ENCODE results near the gene ATXN10. TPM values are rescaled to one million over a fixed set of nuclear protein-coding genes. Genes with fewer than 3 reads are reported as not detected.

Gene ATXN10
- total RNA-seq, 1 experiment from 2014 or later, result 135 TPM

DNA sequence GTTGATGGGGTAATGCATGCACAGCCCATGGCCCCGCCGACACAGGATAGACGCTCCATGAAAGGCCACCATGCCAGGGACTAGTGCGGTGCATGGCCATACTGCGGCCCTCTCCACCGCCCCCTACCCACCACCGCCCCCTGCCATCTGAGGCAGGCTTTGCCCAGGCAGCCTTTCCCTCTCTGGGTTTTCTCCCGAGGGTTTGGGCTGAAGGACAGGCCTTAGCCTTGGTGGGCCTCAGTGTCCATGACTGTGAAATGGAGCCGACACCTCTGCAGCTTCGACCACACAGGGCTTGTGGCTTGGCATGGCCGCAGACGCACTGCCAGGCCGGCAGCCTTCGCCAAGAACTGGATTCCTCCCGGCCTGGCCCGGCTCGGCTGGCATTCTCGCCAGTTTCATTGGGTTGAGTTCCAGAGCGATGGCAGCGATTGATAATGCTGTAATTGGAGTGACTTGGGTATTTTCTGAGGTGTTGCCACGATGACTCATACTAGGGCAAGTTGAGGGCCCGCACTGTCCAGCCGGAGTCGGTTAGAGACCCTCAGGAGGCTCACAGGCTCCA is 194.0 kb downstream of the ATXN10 start:
- CTCF ChIA-PET, result no interaction called here
- ATAC-seq, result 0 out of 2 replicates have a peak, but pooled peaks have one; percentile 19

More for the DNA sequence above, 194.0 kb downstream of the ATXN10 start:
- no peaks in the 10 kb centered on the region for H3K36me3 ChIP-seq (ENCODE audit: control insufficient read depth in 1 of 2, insufficient read depth in 2 of 2, low read length in 2 of 2)
- no peak overlapping the region for H3K9ac ChIP-seq (ENCODE audit: low read length)
- no peaks in the 10 kb centered on the region for H3K9me3 ChIP-seq (ENCODE audit: control insufficient read depth in 1 of 2, insufficient read depth in 1 of 2, low read depth in 1 of 2, low read length in 2 of 2)
- no peaks in the 10 kb centered on the region for H3K79me2 ChIP-seq (ENCODE audit: insufficient read depth, low read length)
- no peak overlapping the region for H3K27ac ChIP-seq (ENCODE audit: low read depth, low read length)
- TF ChIP-seq SIN3A (IDR thresholded peaks at IDR 0.05; ENCODE audit: low read depth) (no peak), MAX (IDR thresholded peaks at IDR 0.05) (no peak), POLR2A (IDR thresholded peaks at IDR 0.05; ENCODE audit: borderline replicate concordance, extremely low read depth, insufficient read depth, insufficient read length) (no peak), TCF7L2 (IDR thresholded peaks at IDR 0.05; ENCODE audit: borderline replicate concordance, extremely low read depth, insufficient read depth, insufficient read length) (no peak), EZH2 (IDR thresholded peaks at IDR 0.05) (no peak), CEBPB (IDR thresholded peaks at IDR 0.05; ENCODE audit: low read depth) (no peak), ELF1 (IDR thresholded peaks at IDR 0.05; ENCODE audit: borderline replicate concordance, low read depth) (no peak), CBX3 (IDR thresholded peaks at IDR 0.05; ENCODE audit: low read depth) (no peak), RAD21 (IDR thresholded peaks at IDR 0.05; ENCODE audit: low read depth) (no peak), ZFX (IDR thresholded peaks at IDR 0.05) (no peak), SP1 (IDR thresholded peaks at IDR 0.05; ENCODE audit: low read depth) (no peak), ZNF274 (IDR thresholded peaks at IDR 0.05; ENCODE audit: low read depth, low read length) (no peak), CTCF (IDR thresholded peaks at IDR 0.05 in 2 of 3, conservative IDR thresholded peaks at IDR 0.05 in 1 of 3; ENCODE audit: borderline replicate concordance in 1 of 3, insufficient read depth in 1 of 3, low read depth in 2 of 3, low read length in 2 of 3) (no peak), JUND (IDR thresholded peaks at IDR 0.05) (no peak), FOSL1 (IDR thresholded peaks at IDR 0.05; ENCODE audit: low read depth) (no peak)
- TF ChIP-seq, protein P1, sequence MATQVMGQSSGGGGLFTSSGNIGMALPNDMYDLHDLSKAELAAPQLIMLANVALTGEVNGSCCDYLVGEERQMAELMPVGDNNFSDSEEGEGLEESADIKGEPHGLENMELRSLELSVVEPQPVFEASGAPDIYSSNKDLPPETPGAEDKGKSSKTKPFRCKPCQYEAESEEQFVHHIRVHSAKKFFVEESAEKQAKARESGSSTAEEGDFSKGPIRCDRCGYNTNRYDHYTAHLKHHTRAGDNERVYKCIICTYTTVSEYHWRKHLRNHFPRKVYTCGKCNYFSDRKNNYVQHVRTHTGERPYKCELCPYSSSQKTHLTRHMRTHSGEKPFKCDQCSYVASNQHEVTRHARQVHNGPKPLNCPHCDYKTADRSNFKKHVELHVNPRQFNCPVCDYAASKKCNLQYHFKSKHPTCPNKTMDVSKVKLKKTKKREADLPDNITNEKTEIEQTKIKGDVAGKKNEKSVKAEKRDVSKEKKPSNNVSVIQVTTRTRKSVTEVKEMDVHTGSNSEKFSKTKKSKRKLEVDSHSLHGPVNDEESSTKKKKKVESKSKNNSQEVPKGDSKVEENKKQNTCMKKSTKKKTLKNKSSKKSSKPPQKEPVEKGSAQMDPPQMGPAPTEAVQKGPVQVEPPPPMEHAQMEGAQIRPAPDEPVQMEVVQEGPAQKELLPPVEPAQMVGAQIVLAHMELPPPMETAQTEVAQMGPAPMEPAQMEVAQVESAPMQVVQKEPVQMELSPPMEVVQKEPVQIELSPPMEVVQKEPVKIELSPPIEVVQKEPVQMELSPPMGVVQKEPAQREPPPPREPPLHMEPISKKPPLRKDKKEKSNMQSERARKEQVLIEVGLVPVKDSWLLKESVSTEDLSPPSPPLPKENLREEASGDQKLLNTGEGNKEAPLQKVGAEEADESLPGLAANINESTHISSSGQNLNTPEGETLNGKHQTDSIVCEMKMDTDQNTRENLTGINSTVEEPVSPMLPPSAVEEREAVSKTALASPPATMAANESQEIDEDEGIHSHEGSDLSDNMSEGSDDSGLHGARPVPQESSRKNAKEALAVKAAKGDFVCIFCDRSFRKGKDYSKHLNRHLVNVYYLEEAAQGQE (IDR thresholded peaks at IDR 0.05; ENCODE audit: low read depth), result no peak
- H3K4me3 ChIP-seq (replicated peaks in 1 of 2; ENCODE audit: low read depth in 1 of 2, low read length in 2 of 2), result no peak overlapping the region
- H4K20me1 ChIP-seq (ENCODE audit: insufficient read depth), result no peaks in the 10 kb centered on the region
- no peak for DNase-seq (ENCODE audit: low read depth, low spot score)
- RAD21 ChIA-PET (ENCODE audit: low non-redundant PET in 1 of 2, low total read pairs in 2 of 2, uncharacterized antibody in 2 of 2, unreplicated experiment in 2 of 2), result interaction anchor here (0.7 kb wide), 2 partner anchors 71 to 220 kb away, joined by 4 read pairs; no protein-coding TSS in a partner anchor
- no TSS peak for BruUV-seq (replicated peaks)
- H3K27me3 ChIP-seq (ENCODE audit: insufficient read depth, low read length), result no peaks in the 10 kb centered on the region
- POLR2A ChIA-PET, result no interaction called here
- intact Hi-C loops (cut with micrococcal nuclease), result loop anchor here (2.0 to 10.0 kb wide), 3 partner anchors 103 to 291 kb away; no protein-coding TSS in a partner anchor
- no peaks in the 10 kb centered on the region for H3K9me2 ChIP-seq (ENCODE audit: insufficient read depth)
- no peak overlapping the region for H3K4me2 ChIP-seq (ENCODE audit: low read length)
- H2AFZ ChIP-seq (ENCODE audit: low read depth, low read length, poor library complexity, severe bottlenecking), result no peak overlapping the region
- H3K4me1 ChIP-seq (ENCODE audit: control insufficient read depth in 1 of 2, insufficient read depth in 2 of 2, low read length in 2 of 2), result peaks cover 0 to 3% of the 10 kb centered on the region in 2 experiments; a peak in 2 of 4 replicates
